Neutrophil (primary cell): ENCODE measurements around the gene SLAMF9.

Experiments used
- H3K27ac ChIP-seq: fragments of 200-600 bp; sonication (generic); 2 replicates; pipeline ENCODE4 v1.5.1; 2016; ENCODE audit warnings: mild to moderate bottlenecking, moderate library complexity
- H3K27me3 ChIP-seq: fragments of 200-600 bp; sonication (generic); 2 replicates; pipeline ENCODE4 v1.6.0; 2016; ENCODE audit warnings: mild to moderate bottlenecking
- H3K36me3 ChIP-seq: fragments of 200-600 bp; sonication (generic); 2 replicates; pipeline ENCODE4 v1.5.1; 2017
- H3K4me1 ChIP-seq, 2 experiments: fragments of 200-600 bp in 1 of 2; sonication (generic) in 1 of 2; 1 replicate in 1 of 2; 2 replicates in 1 of 2; pipeline versions ENCODE4 v1.5.1 to v1.6.1; 2013 to 2016; ENCODE audit warnings: low read depth in 1 of 2, low read length in 1 of 2, mild to moderate bottlenecking in 1 of 2, moderate library complexity in 1 of 2; ENCODE audit not compliant: control insufficient read depth in 1 of 2, insufficient read depth in 1 of 2
- H3K4me3 ChIP-seq, 2 experiments: fragments of 200-600 bp in 1 of 2; sonication (generic) in 1 of 2; 1 replicate in 1 of 2; 2 replicates in 1 of 2; pipeline ENCODE4 v1.5.1; 2013 to 2016; ENCODE audit warnings: low read depth in 1 of 2, low read length in 1 of 2, mild to moderate bottlenecking in 1 of 2, moderate library complexity in 1 of 2
- H3K9me3 ChIP-seq: fragments of 200-600 bp; sonication (generic); 2 replicates; pipeline ENCODE4 v1.5.1; 2016
- TF ChIP-seq, protein P1 (sequence below): fragments of 200-600 bp; sonication (generic); IDR thresholded peaks from 2 replicates; pipeline ENCODE4 v1.5.1; 2016; ENCODE audit warnings: antibody characterized with exemption

SLAMF9 gene

DNA sequence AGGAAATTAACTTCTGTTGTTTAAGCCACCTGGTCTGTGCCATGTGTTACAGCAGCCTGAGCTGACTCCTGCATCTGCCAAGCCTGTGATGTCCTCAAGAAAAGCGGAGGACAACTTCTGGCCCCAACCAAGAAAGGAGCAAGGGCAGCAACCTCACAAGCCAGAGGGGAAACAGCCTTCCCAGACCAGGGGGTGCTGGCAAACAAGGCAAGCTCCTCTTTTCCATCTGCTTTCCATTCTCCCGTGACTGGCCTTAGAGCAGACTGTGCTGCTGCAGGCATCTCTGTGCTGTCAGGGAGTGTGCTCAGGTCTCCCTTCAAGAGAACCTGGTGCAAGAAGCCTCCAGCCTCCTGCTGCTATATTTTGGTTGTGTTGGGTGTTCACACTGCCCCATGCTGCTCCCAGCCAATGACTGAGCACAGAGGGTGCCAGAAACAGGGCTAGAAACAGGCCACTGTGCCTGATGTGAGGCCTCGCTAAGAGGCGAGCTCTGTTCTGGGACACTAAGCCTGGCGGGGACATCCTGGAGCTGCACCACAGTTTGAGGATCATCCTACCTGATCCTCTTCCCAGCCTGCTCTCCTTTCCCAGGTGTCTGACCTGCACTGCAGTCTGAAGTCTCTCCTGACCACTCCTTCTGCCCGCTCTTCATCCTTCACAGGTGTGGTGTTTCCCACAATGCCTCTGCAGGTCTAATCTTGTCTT is 27.5 kb upstream of the SLAMF9 start:
- H3K4me3 ChIP-seq = no peak overlapping the region
- TF ChIP-seq, protein P1, sequence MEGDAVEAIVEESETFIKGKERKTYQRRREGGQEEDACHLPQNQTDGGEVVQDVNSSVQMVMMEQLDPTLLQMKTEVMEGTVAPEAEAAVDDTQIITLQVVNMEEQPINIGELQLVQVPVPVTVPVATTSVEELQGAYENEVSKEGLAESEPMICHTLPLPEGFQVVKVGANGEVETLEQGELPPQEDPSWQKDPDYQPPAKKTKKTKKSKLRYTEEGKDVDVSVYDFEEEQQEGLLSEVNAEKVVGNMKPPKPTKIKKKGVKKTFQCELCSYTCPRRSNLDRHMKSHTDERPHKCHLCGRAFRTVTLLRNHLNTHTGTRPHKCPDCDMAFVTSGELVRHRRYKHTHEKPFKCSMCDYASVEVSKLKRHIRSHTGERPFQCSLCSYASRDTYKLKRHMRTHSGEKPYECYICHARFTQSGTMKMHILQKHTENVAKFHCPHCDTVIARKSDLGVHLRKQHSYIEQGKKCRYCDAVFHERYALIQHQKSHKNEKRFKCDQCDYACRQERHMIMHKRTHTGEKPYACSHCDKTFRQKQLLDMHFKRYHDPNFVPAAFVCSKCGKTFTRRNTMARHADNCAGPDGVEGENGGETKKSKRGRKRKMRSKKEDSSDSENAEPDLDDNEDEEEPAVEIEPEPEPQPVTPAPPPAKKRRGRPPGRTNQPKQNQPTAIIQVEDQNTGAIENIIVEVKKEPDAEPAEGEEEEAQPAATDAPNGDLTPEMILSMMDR = no peak
- H3K4me1 ChIP-seq = no peaks in the 10 kb centered on the region
- no peaks in the 10 kb centered on the region for H3K36me3 ChIP-seq
- peaks cover 60% of the 10 kb centered on the region for H3K27me3 ChIP-seq
- H3K9me3 ChIP-seq = no peaks in the 10 kb centered on the region
- no peak overlapping the region for H3K27ac ChIP-seq

DNA sequence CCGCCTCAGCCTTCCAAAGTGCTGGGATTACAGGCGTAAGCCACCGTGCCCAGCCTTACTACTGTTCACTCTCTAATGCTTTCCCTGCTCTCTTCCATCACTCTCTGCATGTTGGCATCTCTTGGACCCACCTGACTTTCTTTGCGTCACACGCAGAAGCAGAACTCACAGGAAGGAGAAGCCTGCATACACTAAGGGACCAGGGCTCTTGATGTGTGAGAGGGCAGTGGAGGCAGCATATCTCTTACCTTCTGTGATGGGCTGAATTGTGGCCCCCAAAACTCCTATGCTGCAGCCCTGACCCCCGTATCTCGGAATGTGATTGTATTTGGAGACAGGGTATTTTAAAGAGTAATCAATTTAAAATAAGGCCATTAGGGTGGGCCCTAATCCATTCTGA is 26.7 kb upstream of the SLAMF9 start:
- no peaks in the 10 kb centered on the region for H3K36me3 ChIP-seq

DNA sequence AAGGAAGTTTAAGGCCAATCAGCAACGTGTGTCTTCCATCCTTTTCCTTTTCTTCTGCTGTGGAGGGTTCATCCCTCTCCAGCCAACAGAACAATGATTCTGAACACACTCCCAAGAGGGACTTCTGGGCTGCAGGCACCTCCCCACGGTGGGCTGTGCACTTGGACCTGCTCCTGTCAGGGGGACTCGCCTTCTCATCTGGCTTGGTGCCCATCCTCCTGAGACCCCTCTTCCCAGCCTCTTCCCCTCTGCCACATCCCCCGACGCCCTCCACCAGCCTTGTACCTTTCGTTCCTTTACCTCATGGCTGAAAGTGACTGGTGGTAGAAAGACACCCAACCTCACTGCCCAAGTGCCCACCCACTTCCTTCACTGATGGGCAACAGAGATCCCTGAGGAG is 26.0 kb upstream of the SLAMF9 start:
- Histone ChIP-seq H3K36me3 (no peaks in the 10 kb centered on the region), H3K27ac (no peak overlapping the region), H3K9me3 (no peaks in the 10 kb centered on the region), H3K27me3 (peaks cover 72% of the 10 kb centered on the region), H3K4me3 (no peak overlapping the region), H3K4me1 (no peaks in the 10 kb centered on the region)
- TF ChIP-seq, protein P1 = no peak

More for the DNA sequence above, 26.7 kb upstream of the SLAMF9 start:
- H3K27ac ChIP-seq = no peak overlapping the region
- H3K4me1 ChIP-seq = no peaks in the 10 kb centered on the region
- H3K9me3 ChIP-seq = no peaks in the 10 kb centered on the region
- TF ChIP-seq, protein P1 = no peak
- no peak overlapping the region for H3K4me3 ChIP-seq
- H3K27me3 ChIP-seq = peaks cover 66% of the 10 kb centered on the region

DNA sequence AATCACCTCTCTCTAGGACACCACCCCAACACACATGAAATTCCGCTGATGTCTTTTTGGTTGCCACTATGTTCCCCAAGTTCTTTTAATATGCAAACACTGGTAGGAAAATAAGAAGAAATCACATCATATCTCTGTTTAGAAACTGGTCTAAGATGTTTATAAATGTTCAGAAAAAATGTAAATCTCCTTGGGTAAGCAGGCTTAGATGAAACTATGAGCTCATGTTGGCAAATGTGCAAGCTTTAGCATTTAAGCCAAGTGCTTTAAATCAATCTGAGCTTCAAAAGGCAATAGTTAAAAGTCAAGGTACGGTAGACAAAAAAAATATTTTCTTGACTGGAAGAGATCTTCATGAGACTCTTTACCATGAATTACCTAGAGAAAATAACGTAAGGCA is 25.2 kb upstream of the SLAMF9 start:
- Histone ChIP-seq H3K36me3 (no peaks in the 10 kb centered on the region), H3K4me3 (no peak overlapping the region), H3K9me3 (no peaks in the 10 kb centered on the region), H3K4me1 (no peaks in the 10 kb centered on the region), H3K27me3 (peaks cover 78% of the 10 kb centered on the region), H3K27ac (no peak overlapping the region)
- TF ChIP-seq, protein P1 = no peak

DNA sequence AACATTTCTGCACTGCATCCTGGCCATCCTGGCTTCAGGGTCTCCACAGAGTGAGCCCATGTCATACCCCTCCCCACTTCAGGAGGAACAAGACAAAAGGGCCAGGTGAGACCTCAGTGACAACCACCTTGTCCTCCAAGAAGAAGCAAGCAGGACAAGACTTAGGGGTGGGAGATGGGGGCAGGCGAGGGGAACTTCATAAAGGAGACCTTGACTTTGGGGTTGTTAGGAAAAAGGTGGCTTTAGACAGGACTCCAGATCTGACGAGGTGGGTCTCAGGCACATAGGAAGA is 24.0 kb upstream of the SLAMF9 start:
- no peaks in the 10 kb centered on the region for H3K9me3 ChIP-seq

More for the DNA sequence above, 24.0 kb upstream of the SLAMF9 start:
- Histone ChIP-seq H3K36me3 (no peaks in the 10 kb centered on the region), H3K4me1 (no peaks in the 10 kb centered on the region), H3K27me3 (peaks cover 75% of the 10 kb centered on the region), H3K4me3 (no peak overlapping the region), H3K27ac (no peak overlapping the region)
- TF ChIP-seq, protein P1 = no peak
